ENCODE measurements around the gene EFR3B. TPM values are rescaled to one million over a fixed set of nuclear protein-coding genes. Genes with fewer than 3 reads are reported as not detected.

The EFR3B gene
- total RNA-seq, 1 experiment from 2014 or later: 7.0 TPM

GRCh38 chr2:25053041-25053440, 11.2 kb downstream of the EFR3B start:
- Histone ChIP-seq H3K9ac (ENCODE audit: extremely low read depth, insufficient read length, low read length) (no peak overlapping the region), H4K91ac (ENCODE audit: insufficient read length, low read depth, low read length) (no peak overlapping the region), H2BK120ac (ENCODE audit: low read depth, low read length, poor library complexity, severe bottlenecking) (no peak overlapping the region), H3K27me3 (ENCODE audit: insufficient read depth, low read length) (no peaks in the 10 kb centered on the region), H3K23me2 (ENCODE audit: insufficient read length, low read depth, low read length, poor library complexity, severe bottlenecking) (no peaks in the 10 kb centered on the region), H2AK5ac (ENCODE audit: insufficient read length, low read length) (no peak overlapping the region), H2BK12ac (ENCODE audit: insufficient read length, low read depth, low read length) (no peak overlapping the region), H4K8ac (replicated peaks; ENCODE audit: insufficient read length, low read depth, low read length) (no peak overlapping the region), H3K4ac (ENCODE audit: low read depth, low read length) (no peak overlapping the region), H3T11ph (ENCODE audit: low read length) (no peak overlapping the region), H3K9me3 (ENCODE audit: control insufficient read depth, low read depth, low read length) (no peaks in the 10 kb centered on the region), H4K5ac (ENCODE audit: insufficient read length, low read depth, low read length) (no peak overlapping the region), H4K20me1 (ENCODE audit: control insufficient read depth, insufficient read depth, insufficient read length) (no peaks in the 10 kb centered on the region), H2BK15ac (ENCODE audit: low read depth, low read length) (no peak overlapping the region), H3K56ac (ENCODE audit: insufficient read length, low read depth, low read length) (no peak overlapping the region), H3K27ac (ENCODE audit: insufficient read length, low read depth, low read length) (no peak overlapping the region), H3K23ac (ENCODE audit: insufficient read length, low read depth, low read length) (no peak overlapping the region), H3K79me1 (ENCODE audit: insufficient read depth, low read depth, low read length, poor library complexity, severe bottlenecking) (no peaks in the 10 kb centered on the region), H2BK5ac (ENCODE audit: insufficient read length, low read length) (no peak overlapping the region), H3K79me2 (ENCODE audit: insufficient read depth, low read length) (no peaks in the 10 kb centered on the region), H3K4me2 (ENCODE audit: insufficient read depth, insufficient read length, low read length) (no peak overlapping the region), H3K4me1 (ENCODE audit: insufficient read depth, low read length) (no peaks in the 10 kb centered on the region; the same call in 1 of the 2 replicates), H2BK20ac (ENCODE audit: low read depth, low read length, poor library complexity, severe bottlenecking) (no peak overlapping the region), H3K14ac (ENCODE audit: insufficient read depth, low read length) (no peak overlapping the region), H2AFZ (ENCODE audit: low read length) (no peak overlapping the region), H3K18ac (ENCODE audit: insufficient read length, low read depth, low read length) (no peak overlapping the region)
- Mint-ChIP-seq H3K27ac (no peak overlapping the region), H3K4me1 (peaks cover 11 to 18% of the 10 kb centered on the region in 2 experiments), H3K4me3 (no peak overlapping the region), H3K9me3 (no peaks in the 10 kb centered on the region), H3K36me3 (ENCODE audit: insufficient read depth in 1 of 3, low read depth in 3 of 3) (no peaks in the 10 kb centered on the region), H3K27me3 (ENCODE audit: low read depth) (no peaks in the 10 kb centered on the region)
- WGBS (ENCODE audit: extremely low coverage, insufficient read length, low lambda C conversion rate): no CpG with 5 or more reads among the region's 3 CpGs
- TF ChIP-seq CTCF (conservative IDR thresholded peaks at IDR 0.05): no peak
- no peak for DNase-seq
